Mucosa of descending colon (tissue), 3 donors: ENCODE measurements around the gene EZH2. TPM values are rescaled to one million over a fixed set of nuclear protein-coding genes. Genes with fewer than 3 reads are reported as not detected.
A peak's percentile ranks its signal among the peaks of the same experiment; 100 is the strongest.

ENCODE experiments used
- ATAC-seq: fragments of 200-7000 bp; cut with Tn5 transposase; one replicate; pipeline ENCODE4 v1.9.1; 2020; ENCODE audit warnings: mild to moderate bottlenecking, moderate library complexity
- DNase-seq, 3 donors: peaks; one replicate each; pipeline ENCODE4 v3.0.0-alpha.2; 2020
- H3K36me3 ChIP-seq: fragments of 200-600 bp; one replicate; pipeline ENCODE4 v1.8.0; 2021; ENCODE audit warnings: low read depth, mild to moderate bottlenecking
- H3K4me1 ChIP-seq: fragments of 200-600 bp; one replicate; pipeline ENCODE4 v1.8.0; 2021; ENCODE audit warnings: low read depth, mild to moderate bottlenecking
- H3K4me3 ChIP-seq: fragments of 200-600 bp; one replicate; pipeline ENCODE4 v1.8.0; 2021; ENCODE audit warnings: mild to moderate bottlenecking
- H3K9me3 ChIP-seq: fragments of 200-600 bp; one replicate; pipeline ENCODE4 v1.8.0; 2021; ENCODE audit warnings: mild to moderate bottlenecking
- intact Hi-C, 2 donors: fragments of 100-400 bp; cut with DNase I in 1 of 2; cut with micrococcal nuclease in 1 of 2; formaldehyde crosslinking; loops; one replicate each; pipeline versions ENCODE4 v1.11.0 to v1.11.1; 2022; cut with DNase I, micrococcal nuclease
- total RNA-seq, 3 donors: library from RNA; stranded (reverse); fragmentation: NEBNext Ultra II Directional in 2 of 3; extraction: Animal tissue kit (Norgen Biotek cat#: 25700) in 2 of 3; gene quantifications; one replicate each; pipeline versions ENCODE4 v1.2.1 to v1.2.4, GENCODE V29; 2021 to 2023
- TF ChIP-seq, protein P1 (sequence below): fragments of 200-600 bp; IDR thresholded peaks from one replicate; pipeline ENCODE4 v1.8.0; 2022; ENCODE audit warnings: antibody characterized with exemption, mild to moderate bottlenecking
- donor health status: DM: no; HTN: no; CAD: no; lungs with moderate emphysema.
- donor health status: DM: no; HTN: no; CAD: no.
- donor health status: DM: no; HTN: yes; CAD: no.

EZH2 gene
- total RNA-seq, 3 donors from 2014 or later: 4.7 to 18.1 (median 10.5) TPM

DNA sequence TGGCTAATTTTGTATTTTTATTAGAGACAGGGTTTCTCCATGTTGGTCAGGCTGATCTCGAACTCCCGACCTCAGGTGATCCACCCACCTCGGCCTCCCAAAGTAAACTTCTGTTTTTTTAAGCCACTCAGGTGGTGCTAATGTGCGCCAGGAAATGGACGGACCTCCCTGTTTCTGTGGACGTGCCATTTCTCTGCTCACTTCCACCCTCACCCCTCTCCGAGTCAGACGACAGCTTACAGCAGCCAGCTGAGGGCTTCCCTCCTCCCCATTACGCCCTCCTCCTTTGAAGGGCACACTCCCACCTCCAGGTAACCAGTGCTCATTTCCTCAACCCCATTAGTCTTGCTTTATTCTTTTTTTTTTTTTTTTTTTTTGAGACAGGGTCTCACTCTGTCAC lies 41.7 kb upstream of the EZH2 start:
- DNase-seq: no peak
- H3K9me3 ChIP-seq: no peaks in the 10 kb centered on the region
- TF ChIP-seq, protein P1, sequence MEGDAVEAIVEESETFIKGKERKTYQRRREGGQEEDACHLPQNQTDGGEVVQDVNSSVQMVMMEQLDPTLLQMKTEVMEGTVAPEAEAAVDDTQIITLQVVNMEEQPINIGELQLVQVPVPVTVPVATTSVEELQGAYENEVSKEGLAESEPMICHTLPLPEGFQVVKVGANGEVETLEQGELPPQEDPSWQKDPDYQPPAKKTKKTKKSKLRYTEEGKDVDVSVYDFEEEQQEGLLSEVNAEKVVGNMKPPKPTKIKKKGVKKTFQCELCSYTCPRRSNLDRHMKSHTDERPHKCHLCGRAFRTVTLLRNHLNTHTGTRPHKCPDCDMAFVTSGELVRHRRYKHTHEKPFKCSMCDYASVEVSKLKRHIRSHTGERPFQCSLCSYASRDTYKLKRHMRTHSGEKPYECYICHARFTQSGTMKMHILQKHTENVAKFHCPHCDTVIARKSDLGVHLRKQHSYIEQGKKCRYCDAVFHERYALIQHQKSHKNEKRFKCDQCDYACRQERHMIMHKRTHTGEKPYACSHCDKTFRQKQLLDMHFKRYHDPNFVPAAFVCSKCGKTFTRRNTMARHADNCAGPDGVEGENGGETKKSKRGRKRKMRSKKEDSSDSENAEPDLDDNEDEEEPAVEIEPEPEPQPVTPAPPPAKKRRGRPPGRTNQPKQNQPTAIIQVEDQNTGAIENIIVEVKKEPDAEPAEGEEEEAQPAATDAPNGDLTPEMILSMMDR: no peak
- no peaks in the 10 kb centered on the region for H3K36me3 ChIP-seq
- no peak overlapping the region for H3K4me3 ChIP-seq
- H3K4me1 ChIP-seq: no peaks in the 10 kb centered on the region
- no peak for ATAC-seq
- intact Hi-C loops: no loop called here

DNA sequence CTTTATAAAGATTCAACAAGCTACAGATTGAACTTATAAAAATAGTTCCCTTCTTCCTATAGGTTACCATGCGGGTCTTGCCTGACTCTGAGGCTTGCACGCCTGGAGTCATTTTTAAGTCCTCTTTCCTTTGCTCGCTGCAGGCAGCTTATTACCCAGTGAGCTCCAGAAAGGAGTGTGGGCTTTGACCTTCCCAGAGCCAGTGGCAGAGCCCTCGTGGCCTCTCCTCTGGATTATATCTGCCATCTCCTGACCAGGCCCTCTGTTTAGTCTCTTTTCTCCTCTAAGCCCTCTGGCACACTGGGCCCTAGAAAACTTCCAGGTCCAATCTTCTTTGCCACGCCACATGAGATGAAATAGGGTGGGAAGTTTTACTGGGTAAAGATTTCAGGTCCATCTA lies 39.9 kb upstream of the EZH2 start:
- TF ChIP-seq, protein P1: no peak
- H3K36me3 ChIP-seq: no peaks in the 10 kb centered on the region
- no peaks in the 10 kb centered on the region for H3K4me1 ChIP-seq
- intact Hi-C loops: no loop called here
- no peaks in the 10 kb centered on the region for H3K9me3 ChIP-seq
- ATAC-seq (no peak), DNase-seq (no peak)
- no peak overlapping the region for H3K4me3 ChIP-seq

- no peaks in the 10 kb centered on the region for H3K36me3 ChIP-seq
- TF ChIP-seq, protein P1: no peak
- H3K4me1 ChIP-seq: no peaks in the 10 kb centered on the region
- DNase-seq (peak; percentile 70 to 82 (median 81)), ATAC-seq (peak; percentile 81)
- H3K9me3 ChIP-seq: no peaks in the 10 kb centered on the region
- intact Hi-C loops: no loop called here
- H3K4me3 ChIP-seq: no peak overlapping the region
These were observed 37.7 kb upstream of the EZH2 start for GRCh38 chr7:148921806-148922205.

DNA sequence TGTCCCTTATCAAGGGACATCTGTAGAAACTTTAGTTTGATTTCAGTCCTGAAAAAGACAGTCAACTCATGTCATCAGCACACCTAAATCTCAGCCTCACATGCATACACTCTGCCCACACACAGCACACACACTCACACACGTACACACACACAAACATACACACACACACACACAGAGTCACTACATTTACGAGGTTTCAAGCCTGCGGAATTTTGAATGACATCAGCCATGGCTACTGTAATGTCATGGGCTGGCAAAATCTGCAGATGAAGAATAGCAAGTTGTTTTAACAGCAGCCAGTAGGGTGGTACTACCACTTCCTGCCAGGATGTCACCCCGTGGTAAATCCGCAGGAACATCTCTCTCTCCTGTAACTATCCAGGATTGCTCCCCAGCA lies 37.1 kb upstream of the EZH2 start:
- TF ChIP-seq, protein P1: no peak
- no peak for DNase-seq
- H3K9me3 ChIP-seq: no peaks in the 10 kb centered on the region
- H3K4me1 ChIP-seq: no peaks in the 10 kb centered on the region
- no peak for ATAC-seq
- intact Hi-C loops: no loop called here
- H3K36me3 ChIP-seq: no peaks in the 10 kb centered on the region
- H3K4me3 ChIP-seq: no peak overlapping the region

DNA sequence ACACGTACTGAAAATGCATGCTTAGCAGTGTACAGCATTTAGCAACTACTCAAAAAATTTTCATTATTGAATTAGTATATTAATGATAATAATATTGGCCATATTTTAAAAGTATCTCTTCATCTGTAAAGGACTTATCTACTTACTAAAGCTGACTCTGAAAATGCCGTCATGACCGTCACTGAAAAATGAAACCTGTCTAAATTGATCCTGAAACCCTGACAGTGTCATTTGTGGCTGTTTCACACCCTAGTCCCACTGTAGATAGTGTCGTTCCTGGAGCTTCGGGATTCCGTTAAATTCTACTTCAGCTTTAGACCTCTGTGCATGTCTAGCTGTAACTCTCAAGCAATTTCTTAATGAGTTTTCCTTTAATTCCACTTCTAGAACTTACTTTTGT lies 35.8 kb upstream of the EZH2 start:
- Histone ChIP-seq H3K9me3 (no peaks in the 10 kb centered on the region), H3K4me3 (no peak overlapping the region), H3K4me1 (no peaks in the 10 kb centered on the region), H3K36me3 (no peaks in the 10 kb centered on the region)
- no peak for ATAC-seq
- intact Hi-C loops: no loop called here
- DNase-seq: no peak
- TF ChIP-seq, protein P1: no peak

DNA sequence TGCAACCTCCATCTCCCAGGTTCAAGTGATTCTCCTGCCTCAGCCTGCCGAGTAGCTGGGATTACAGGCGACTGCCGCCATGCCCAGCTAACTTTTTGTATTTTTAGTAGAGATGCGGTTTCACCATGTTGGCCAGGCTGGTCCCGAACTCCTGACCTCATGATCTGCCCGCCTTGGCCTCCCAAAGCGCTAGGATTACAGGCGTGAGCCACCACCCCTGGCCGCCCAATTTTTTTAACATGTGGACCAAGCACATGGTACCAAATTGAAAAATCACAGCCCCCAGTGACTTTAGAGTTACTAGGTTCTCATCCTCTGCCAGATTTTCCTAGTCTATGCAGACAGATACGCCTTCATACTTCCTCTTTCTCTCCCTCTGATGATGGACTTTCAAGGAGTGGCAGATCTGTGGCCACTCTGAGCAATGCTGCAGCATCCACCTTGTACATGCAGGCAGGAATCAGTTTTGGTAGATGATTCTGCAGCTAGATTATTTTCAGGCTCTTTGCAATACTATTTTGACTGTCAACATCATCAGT lies 34.0 kb upstream of the EZH2 start:
- TF ChIP-seq, protein P1: no peak

More for the DNA sequence above, 34.0 kb upstream of the EZH2 start:
- Histone ChIP-seq H3K4me1 (no peaks in the 10 kb centered on the region), H3K4me3 (no peak overlapping the region), H3K9me3 (no peaks in the 10 kb centered on the region), H3K36me3 (no peaks in the 10 kb centered on the region)
- intact Hi-C loops: no loop called here
- no peak for DNase-seq
- ATAC-seq: no peak
